Nephron (organoid): ENCODE measurements around the gene ARHGEF12.

Experiments used
- H3K27ac Mint-ChIP-seq, 3 experiments: 2 replicates each; pipeline ENCODE4 v1.8.0; 2020; ENCODE audit warnings: mixed read lengths in 3 of 3, mild to moderate bottlenecking in 2 of 3, moderate library complexity in 1 of 3
- H3K27me3 Mint-ChIP-seq: 2 replicates; pipeline ENCODE4 v1.8.0; 2021; ENCODE audit warnings: low read depth, mild to moderate bottlenecking, moderate library complexity, mixed read lengths
- H3K36me3 Mint-ChIP-seq: 2 replicates; pipeline ENCODE4 v1.8.0; 2020; ENCODE audit warnings: low read depth, mixed read lengths
- H3K4me1 Mint-ChIP-seq: 2 replicates; pipeline ENCODE4 v1.8.0; 2020; ENCODE audit warnings: mixed read lengths
- H3K4me3 Mint-ChIP-seq, 3 experiments: 2 replicates each; pipeline ENCODE4 v1.8.0; 2020; ENCODE audit warnings: mild to moderate bottlenecking in 3 of 3, mixed read lengths in 3 of 3, moderate library complexity in 2 of 3
- H3K9me3 Mint-ChIP-seq: 2 replicates; pipeline ENCODE4 v1.8.0; 2020; ENCODE audit warnings: mixed read lengths
- TF ChIP-seq, protein P1 (sequence below), 3 experiments: fragments of 200-600 bp; sonication (generic); IDR thresholded peaks; one replicate each; pipeline ENCODE4 v1.5.0; 2021; ENCODE audit warnings: antibody characterized with exemption in 3 of 3; ENCODE audit not compliant: unreplicated experiment in 3 of 3

ARHGEF12 gene

DNA sequence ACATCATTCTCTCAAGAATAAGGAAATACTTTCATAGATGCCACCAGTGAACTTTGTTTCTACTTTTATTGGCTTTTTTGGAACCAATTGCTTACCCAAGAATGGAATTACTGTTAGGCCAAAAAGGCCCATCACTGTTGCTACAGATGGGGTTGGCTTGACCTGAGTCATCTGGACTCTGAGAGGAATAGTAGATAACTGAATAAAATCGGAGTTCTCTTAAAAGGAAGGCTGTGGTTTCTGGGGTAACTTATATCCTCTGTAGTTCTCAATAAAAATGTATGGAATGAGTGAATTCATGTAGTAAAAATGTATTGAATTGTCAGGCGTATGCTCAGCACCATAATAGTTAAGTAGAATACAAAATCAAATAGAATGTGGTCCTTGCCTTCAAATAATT is 56.6 kb downstream of the ARHGEF12 start:
- TF ChIP-seq, protein P1, sequence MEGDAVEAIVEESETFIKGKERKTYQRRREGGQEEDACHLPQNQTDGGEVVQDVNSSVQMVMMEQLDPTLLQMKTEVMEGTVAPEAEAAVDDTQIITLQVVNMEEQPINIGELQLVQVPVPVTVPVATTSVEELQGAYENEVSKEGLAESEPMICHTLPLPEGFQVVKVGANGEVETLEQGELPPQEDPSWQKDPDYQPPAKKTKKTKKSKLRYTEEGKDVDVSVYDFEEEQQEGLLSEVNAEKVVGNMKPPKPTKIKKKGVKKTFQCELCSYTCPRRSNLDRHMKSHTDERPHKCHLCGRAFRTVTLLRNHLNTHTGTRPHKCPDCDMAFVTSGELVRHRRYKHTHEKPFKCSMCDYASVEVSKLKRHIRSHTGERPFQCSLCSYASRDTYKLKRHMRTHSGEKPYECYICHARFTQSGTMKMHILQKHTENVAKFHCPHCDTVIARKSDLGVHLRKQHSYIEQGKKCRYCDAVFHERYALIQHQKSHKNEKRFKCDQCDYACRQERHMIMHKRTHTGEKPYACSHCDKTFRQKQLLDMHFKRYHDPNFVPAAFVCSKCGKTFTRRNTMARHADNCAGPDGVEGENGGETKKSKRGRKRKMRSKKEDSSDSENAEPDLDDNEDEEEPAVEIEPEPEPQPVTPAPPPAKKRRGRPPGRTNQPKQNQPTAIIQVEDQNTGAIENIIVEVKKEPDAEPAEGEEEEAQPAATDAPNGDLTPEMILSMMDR (IDR thresholded peaks at IDR 0.05; ENCODE audit: unreplicated experiment in 3 of 3): no peak
- Mint-ChIP-seq H3K4me1 (peaks cover 13% of the 10 kb centered on the region), H3K9me3 (peaks cover 24% of the 10 kb centered on the region)

DNA sequence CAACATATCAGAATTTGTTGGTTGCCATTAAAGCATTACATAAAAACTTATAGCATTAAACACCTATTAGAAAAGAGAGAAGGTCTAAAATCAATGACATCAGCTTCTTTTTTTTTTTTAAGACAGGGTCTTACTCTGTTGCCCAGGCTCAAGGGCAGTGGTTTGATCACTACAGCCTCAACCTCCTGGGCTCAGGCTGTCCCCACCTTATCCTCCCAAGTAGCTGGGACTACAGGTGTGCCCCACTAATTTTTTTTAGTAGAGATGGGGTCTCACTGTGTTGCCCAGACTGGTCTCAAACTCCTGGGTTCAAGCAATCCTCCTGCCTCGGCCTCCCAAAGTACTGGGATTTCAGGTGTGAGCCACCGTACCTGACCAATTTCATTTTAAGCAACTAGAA is 57.9 kb downstream of the ARHGEF12 start:
- TF ChIP-seq, protein P1 (IDR thresholded peaks at IDR 0.05; ENCODE audit: unreplicated experiment in 3 of 3): no peak
- H3K36me3 Mint-ChIP-seq: peaks cover 37% of the 10 kb centered on the region

More for the DNA sequence above, 56.6 kb downstream of the ARHGEF12 start:
- Mint-ChIP-seq H3K27me3 (no peaks in the 10 kb centered on the region), H3K27ac (peak overlapping the region in 1 of 3 experiments; percentile 92), H3K36me3 (peaks cover 37% of the 10 kb centered on the region), H3K4me3 (no peak overlapping the region)

DNA sequence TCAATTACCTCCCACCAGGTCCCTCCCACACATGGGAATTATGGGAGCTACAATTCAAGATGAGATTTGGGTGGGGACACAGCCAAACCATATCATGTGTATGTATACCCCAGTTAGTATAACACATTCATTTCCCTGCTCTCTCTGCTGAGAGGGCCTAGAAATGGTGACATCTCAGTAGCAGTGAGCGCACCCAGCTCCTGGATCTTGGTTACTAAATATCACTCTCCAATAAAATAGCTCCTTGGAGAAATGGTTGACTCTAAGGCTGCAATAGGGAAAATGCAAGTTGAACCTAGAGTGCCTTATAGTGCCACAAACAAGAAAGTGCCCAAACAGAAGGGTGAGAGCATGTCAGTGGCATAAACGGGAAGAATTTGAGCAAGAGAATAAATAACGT is 59.6 kb downstream of the ARHGEF12 start:
- Mint-ChIP-seq H3K4me3 (no peak overlapping the region), H3K36me3 (peaks cover 27% of the 10 kb centered on the region), H3K27ac (peak overlapping the region in 1 of 3 experiments; percentile 81), H3K4me1 (peaks cover 32% of the 10 kb centered on the region), H3K27me3 (no peaks in the 10 kb centered on the region), H3K9me3 (peaks cover 16% of the 10 kb centered on the region)
- TF ChIP-seq, protein P1 (IDR thresholded peaks at IDR 0.05; ENCODE audit: unreplicated experiment in 3 of 3): no peak

More for the DNA sequence above, 57.9 kb downstream of the ARHGEF12 start:
- Mint-ChIP-seq H3K4me1 (peaks cover 19% of the 10 kb centered on the region), H3K9me3 (peaks cover 24% of the 10 kb centered on the region), H3K4me3 (no peak overlapping the region), H3K27ac (no peak overlapping the region), H3K27me3 (no peaks in the 10 kb centered on the region)

DNA sequence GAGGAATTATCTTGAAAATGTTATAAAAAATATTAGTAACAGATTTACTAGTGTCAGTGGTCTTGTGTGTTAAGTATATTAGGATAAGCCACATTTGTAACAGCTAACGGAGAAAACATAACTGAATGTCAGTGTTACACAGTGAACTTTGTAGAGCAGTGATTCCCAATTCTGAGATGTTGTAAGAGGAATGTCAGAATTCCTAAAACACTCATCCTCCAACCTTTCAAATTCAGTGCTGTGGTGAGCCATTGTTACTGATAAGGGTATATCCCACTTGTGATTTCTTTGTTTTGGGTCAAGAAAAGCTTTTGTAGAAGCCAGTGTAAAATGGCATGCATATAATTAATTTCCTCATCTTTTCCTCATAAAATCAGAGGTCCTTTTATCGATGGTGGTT is 61.9 kb downstream of the ARHGEF12 start:
- peaks cover 25% of the 10 kb centered on the region for H3K36me3 Mint-ChIP-seq
- no peaks in the 10 kb centered on the region for H3K27me3 Mint-ChIP-seq
- H3K4me1 Mint-ChIP-seq: peaks cover 36% of the 10 kb centered on the region
- H3K9me3 Mint-ChIP-seq: peaks cover 11% of the 10 kb centered on the region
- H3K4me3 Mint-ChIP-seq: no peak overlapping the region
- TF ChIP-seq, protein P1 (IDR thresholded peaks at IDR 0.05; ENCODE audit: unreplicated experiment in 3 of 3): no peak
- H3K27ac Mint-ChIP-seq: peak overlapping the region; percentile 54 to 81 (median 77)

DNA sequence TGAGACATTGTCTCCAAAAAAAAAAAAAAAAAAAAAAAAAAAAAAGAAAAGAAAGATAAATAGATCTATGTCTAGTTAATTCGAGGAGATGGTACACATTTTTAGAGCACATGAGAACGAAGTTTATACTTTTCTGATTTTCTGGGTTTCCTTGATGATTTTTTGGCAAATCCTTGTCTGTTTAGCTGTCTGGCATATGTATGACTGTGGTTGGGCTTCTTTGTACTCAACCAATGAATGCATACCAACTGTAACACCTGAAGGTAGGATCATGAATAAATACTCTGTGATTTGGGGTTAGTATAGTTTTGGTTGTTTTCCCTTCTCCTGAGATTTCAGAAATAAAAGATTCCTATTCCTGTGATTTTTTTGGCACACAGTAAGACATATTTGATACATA is 63.1 kb downstream of the ARHGEF12 start:
- H3K4me3 Mint-ChIP-seq: peak overlapping the region in 1 of 3 experiments; percentile 33
- peaks cover 6% of the 10 kb centered on the region for H3K9me3 Mint-ChIP-seq
- H3K36me3 Mint-ChIP-seq: peaks cover 19% of the 10 kb centered on the region
- peaks cover 43% of the 10 kb centered on the region for H3K4me1 Mint-ChIP-seq
- TF ChIP-seq, protein P1 (IDR thresholded peaks at IDR 0.05; ENCODE audit: unreplicated experiment in 3 of 3): no peak
- peak overlapping the region; percentile 57 to 75 (median 72) for H3K27ac Mint-ChIP-seq
- no peaks in the 10 kb centered on the region for H3K27me3 Mint-ChIP-seq
